ENCODE results near the gene SLX9. TPM values are rescaled to one million over a fixed set of nuclear protein-coding genes. Genes with fewer than 3 reads are reported as not detected.

The SLX9 gene
- total RNA-seq, 1 donor from 2014 or later = 0.75 TPM

GRCh38 chr21:44987886-44988606 is 48.2 kb downstream of the SLX9 start:
- Histone ChIP-seq H3K9me3 (no peaks in the 10 kb centered on the region), H3K27me3 (no peaks in the 10 kb centered on the region), H3K4me1 (peaks cover 4 to 8% of the 10 kb centered on the region in 2 donors), H3K36me3 (no peaks in the 10 kb centered on the region), H3K4me3 (no peak overlapping the region), H3K27ac (no peak overlapping the region)
- intact Hi-C loops (cut with DNase I) = no loop called here
- no peak for DNase-seq (ENCODE audit: low spot score in 2 of 2)
- TF ChIP-seq CTCF (IDR thresholded peaks at IDR 0.05) = no peak

- intact Hi-C loops (cut with DNase I) = no loop called here
- Histone ChIP-seq H3K27me3 (no peaks in the 10 kb centered on the region), H3K9me3 (no peaks in the 10 kb centered on the region), H3K4me3 (no peak overlapping the region), H3K4me1 (no peaks in the 10 kb centered on the region), H3K27ac (no peak overlapping the region), H3K36me3 (no peaks in the 10 kb centered on the region)
- no peak for DNase-seq (ENCODE audit: low spot score in 2 of 2)
- TF ChIP-seq CTCF (IDR thresholded peaks at IDR 0.05) = no peak
Measured at GRCh38 chr21:44988607-44989536, 49.0 kb downstream of the SLX9 start.

DNA sequence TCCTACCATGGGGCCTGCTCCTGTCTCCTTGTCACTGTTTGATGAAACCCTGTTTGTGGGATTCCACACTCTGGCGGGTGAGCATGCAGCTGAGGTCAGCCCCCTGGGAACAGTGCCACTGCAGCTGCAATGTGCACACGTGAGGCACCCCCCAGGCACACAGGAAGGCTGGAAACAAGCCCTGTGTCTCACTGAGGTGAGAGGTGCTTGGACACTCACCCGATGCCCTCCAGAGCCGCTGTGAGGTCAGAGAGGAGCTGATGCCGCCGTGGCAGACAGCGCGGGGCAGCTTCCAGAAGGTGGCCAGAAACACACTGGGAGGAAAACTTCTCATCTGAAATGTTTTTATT is 49.7 kb downstream of the SLX9 start:
- H3K27me3 ChIP-seq = no peaks in the 10 kb centered on the region
- intact Hi-C loops (cut with DNase I) = no loop called here
- no peak for TF ChIP-seq CTCF (IDR thresholded peaks at IDR 0.05)
- DNase-seq (ENCODE audit: low spot score in 2 of 2) = no peak
- peaks cover 0 to 1% of the 10 kb centered on the region in 2 donors for H3K4me1 ChIP-seq
- H3K4me3 ChIP-seq = no peak overlapping the region
- no peaks in the 10 kb centered on the region for H3K9me3 ChIP-seq
- no peak overlapping the region for H3K27ac ChIP-seq
- no peaks in the 10 kb centered on the region for H3K36me3 ChIP-seq

GRCh38 chr21:44989943-44990780 is 50.3 kb downstream of the SLX9 start:
- TF ChIP-seq CTCF (IDR thresholded peaks at IDR 0.05) = no peak
- intact Hi-C loops (cut with DNase I) = no loop called here
- H3K4me3 ChIP-seq = no peak overlapping the region
- H3K9me3 ChIP-seq = no peaks in the 10 kb centered on the region
- H3K36me3 ChIP-seq = no peaks in the 10 kb centered on the region
- no peak for DNase-seq (ENCODE audit: low spot score in 2 of 2)
- H3K27me3 ChIP-seq = no peaks in the 10 kb centered on the region
- H3K4me1 ChIP-seq = peaks cover 0 to 8% of the 10 kb centered on the region in 2 donors
- no peak overlapping the region for H3K27ac ChIP-seq

- no peaks in the 10 kb centered on the region for H3K36me3 ChIP-seq
- intact Hi-C loops (cut with DNase I) = no loop called here
Measured at GRCh38 chr21:44990921-44991320, 51.1 kb downstream of the SLX9 start.

More at GRCh38 chr21:44990921-44991320, 51.1 kb downstream of the SLX9 start:
- DNase-seq (ENCODE audit: low spot score in 2 of 2) = no peak
- H3K27me3 ChIP-seq = no peaks in the 10 kb centered on the region
- no peak for TF ChIP-seq CTCF (IDR thresholded peaks at IDR 0.05)
- H3K4me1 ChIP-seq = peaks cover 0 to 12% of the 10 kb centered on the region in 2 donors
- no peak overlapping the region for H3K27ac ChIP-seq
- H3K4me3 ChIP-seq = no peak overlapping the region
- H3K9me3 ChIP-seq = no peaks in the 10 kb centered on the region
